Measurements from ENCODE around the gene TGFBR3L. TPM values are rescaled to one million over a fixed set of nuclear protein-coding genes. Genes with fewer than 3 reads are reported as not detected.

TGFBR3L gene
- total RNA-seq, 2 experiments from 2014 or later = 0.13 to 0.61 TPM

DNA sequence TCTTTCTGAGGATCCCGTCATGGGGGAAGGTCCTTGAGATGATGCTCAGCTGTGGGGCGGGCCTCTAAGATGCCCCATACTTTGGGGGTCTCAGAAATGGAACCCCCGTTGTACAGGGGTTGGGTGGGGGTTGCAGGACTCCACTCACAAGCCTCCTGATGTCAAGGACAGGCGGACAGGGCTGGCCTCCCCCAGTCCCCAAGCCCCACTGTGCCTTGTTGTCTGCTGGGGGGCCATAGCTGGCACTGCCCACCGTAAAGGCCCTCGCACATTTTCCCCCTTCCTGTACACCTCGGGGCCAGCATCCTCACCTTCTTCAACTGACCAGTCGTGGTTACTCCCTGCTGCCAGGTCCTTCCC, 8.2 kb downstream of the TGFBR3L start:
- CTCF ChIA-PET (ENCODE audit: unreplicated experiment) = no interaction called here
- POLR2A ChIA-PET = no interaction called here
- TF ChIP-seq EZH2phosphoT487 (IDR thresholded peaks at IDR 0.05; ENCODE audit: borderline replicate concordance, low read depth, low read length) = no peak
- TF ChIP-seq, protein P1, sequence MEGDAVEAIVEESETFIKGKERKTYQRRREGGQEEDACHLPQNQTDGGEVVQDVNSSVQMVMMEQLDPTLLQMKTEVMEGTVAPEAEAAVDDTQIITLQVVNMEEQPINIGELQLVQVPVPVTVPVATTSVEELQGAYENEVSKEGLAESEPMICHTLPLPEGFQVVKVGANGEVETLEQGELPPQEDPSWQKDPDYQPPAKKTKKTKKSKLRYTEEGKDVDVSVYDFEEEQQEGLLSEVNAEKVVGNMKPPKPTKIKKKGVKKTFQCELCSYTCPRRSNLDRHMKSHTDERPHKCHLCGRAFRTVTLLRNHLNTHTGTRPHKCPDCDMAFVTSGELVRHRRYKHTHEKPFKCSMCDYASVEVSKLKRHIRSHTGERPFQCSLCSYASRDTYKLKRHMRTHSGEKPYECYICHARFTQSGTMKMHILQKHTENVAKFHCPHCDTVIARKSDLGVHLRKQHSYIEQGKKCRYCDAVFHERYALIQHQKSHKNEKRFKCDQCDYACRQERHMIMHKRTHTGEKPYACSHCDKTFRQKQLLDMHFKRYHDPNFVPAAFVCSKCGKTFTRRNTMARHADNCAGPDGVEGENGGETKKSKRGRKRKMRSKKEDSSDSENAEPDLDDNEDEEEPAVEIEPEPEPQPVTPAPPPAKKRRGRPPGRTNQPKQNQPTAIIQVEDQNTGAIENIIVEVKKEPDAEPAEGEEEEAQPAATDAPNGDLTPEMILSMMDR (conservative IDR thresholded peaks at IDR 0.05; ENCODE audit: low read length) = no peak
- no peak overlapping the region for H2AFZ ChIP-seq (ENCODE audit: low read length)
- no TSS peak for BruUV-seq (replicated peaks)
- intact Hi-C loops (cut with micrococcal nuclease; ENCODE audit: unreplicated experiment) = no loop called here
- H3K79me2 ChIP-seq (ENCODE audit: insufficient read depth, low read depth, low read length) = no peaks in the 10 kb centered on the region
- H3K36me3 ChIP-seq (ENCODE audit: insufficient read depth, low read length) = peaks cover 11% of the 10 kb centered on the region; the same call in 1 of the 2 replicates
- H3K4me3 ChIP-seq (ENCODE audit: low read depth, low read length, poor library complexity, severe bottlenecking) = no peak overlapping the region
- H3K4me2 ChIP-seq (ENCODE audit: low read length) = no peak overlapping the region
- no peak for DNase-seq (ENCODE audit: low spot score)
- H3K9me2 ChIP-seq (ENCODE audit: insufficient read depth, low read length) = no peaks in the 10 kb centered on the region
- H3K4me1 ChIP-seq (ENCODE audit: insufficient read depth, low read length, poor library complexity, severe bottlenecking) = peaks cover 20% of the 10 kb centered on the region
- peaks cover 6% of the 10 kb centered on the region; the same call in 1 of the 2 replicates for H4K20me1 ChIP-seq (ENCODE audit: insufficient read depth, low read length)
- no peak overlapping the region for H3K27ac ChIP-seq (ENCODE audit: low read depth, low read length, poor library complexity, severe bottlenecking)
- no peaks in the 10 kb centered on the region for H3K9me3 ChIP-seq (ENCODE audit: low read length)

DNA sequence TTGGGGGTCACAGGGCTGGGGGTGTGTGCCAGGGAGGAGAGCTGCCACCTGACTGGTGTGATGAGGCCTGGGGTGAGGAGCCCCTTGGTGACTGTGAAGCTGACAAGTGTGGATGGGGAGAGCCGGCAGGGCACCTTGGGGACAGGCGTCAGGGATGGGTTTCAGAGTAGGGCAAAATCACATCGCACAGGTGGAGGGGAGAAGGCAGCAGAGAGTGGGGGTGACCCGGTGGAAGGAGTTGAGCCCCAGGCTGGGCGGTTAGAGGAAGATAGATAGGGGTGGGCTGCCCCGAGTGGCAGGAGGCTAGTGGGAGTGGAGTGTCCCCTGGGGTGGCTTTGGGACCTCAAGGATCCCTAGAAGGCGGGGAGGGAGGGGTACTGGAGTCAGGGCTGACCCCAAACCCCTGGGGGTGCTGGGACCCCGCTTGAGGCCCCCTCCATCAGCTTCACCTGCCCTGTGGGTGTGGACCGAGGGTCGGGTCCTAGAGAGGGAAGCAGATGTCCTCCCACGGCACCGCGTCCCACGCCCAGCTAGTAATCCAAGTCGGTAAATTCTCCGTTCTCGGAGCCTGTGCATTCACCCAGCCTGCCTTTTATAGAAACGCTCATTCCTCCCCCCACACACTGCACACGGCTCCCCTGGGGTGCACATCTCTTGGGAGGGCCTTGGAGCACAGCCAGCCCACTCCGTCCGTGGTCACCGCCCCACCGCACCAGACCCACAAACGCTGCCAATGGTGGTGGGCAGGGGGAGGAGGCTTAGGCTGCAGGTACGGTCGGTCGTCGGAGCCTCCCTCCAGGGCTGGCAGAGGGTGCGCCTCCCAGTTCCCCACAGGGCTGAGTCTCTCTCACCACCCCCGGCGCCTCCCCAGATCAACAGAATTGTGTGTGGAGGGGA, 8.9 kb downstream of the TGFBR3L start:
- POLR2A ChIA-PET = no interaction called here
- TF ChIP-seq, protein P1 (conservative IDR thresholded peaks at IDR 0.05; ENCODE audit: low read length) = no peak
- TF ChIP-seq EZH2phosphoT487 (IDR thresholded peaks at IDR 0.05; ENCODE audit: borderline replicate concordance, low read depth, low read length) = no peak
- Histone ChIP-seq H3K9me2 (ENCODE audit: insufficient read depth, low read length) (no peaks in the 10 kb centered on the region), H2AFZ (ENCODE audit: low read length) (no peak overlapping the region), H3K27ac (ENCODE audit: low read depth, low read length, poor library complexity, severe bottlenecking) (no peak overlapping the region), H3K9me3 (ENCODE audit: low read length) (no peaks in the 10 kb centered on the region), H3K4me1 (ENCODE audit: insufficient read depth, low read length, poor library complexity, severe bottlenecking) (peaks cover 20% of the 10 kb centered on the region), H4K20me1 (ENCODE audit: insufficient read depth, low read length) (peaks cover 6% of the 10 kb centered on the region; the same call in 1 of the 2 replicates), H3K36me3 (ENCODE audit: insufficient read depth, low read length) (peaks cover 11% of the 10 kb centered on the region; the same call in 1 of the 2 replicates), H3K4me2 (ENCODE audit: low read length) (no peak overlapping the region), H3K4me3 (ENCODE audit: low read depth, low read length, poor library complexity, severe bottlenecking) (no peak overlapping the region), H3K79me2 (ENCODE audit: insufficient read depth, low read depth, low read length) (no peaks in the 10 kb centered on the region)
- no peak for DNase-seq (ENCODE audit: low spot score)
- CTCF ChIA-PET (ENCODE audit: unreplicated experiment) = no interaction called here
- intact Hi-C loops (cut with micrococcal nuclease; ENCODE audit: unreplicated experiment) = no loop called here
- BruUV-seq (replicated peaks) = no TSS peak

DNA sequence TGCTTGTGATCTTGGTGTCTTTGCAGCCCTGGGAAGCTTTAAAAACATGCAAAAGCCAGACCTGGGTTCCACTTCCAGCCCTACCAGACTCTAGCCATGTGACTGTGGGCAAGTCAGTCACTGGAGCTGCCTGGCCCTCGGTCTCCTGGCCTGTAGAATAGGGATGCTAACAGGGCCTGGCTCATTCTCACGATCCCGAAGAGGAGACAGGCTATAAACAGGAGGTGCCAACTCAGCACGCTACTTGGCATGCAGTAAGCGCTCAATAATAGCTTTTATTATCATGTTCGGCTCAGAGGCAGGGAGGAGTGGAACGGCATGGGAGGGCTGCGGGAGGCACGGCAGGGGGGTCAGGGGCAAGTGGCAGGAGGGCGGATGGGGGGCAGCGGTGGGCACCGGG, 9.6 kb downstream of the TGFBR3L start:
- H4K20me1 ChIP-seq (ENCODE audit: insufficient read depth, low read length) = peaks cover 6% of the 10 kb centered on the region; the same call in 1 of the 2 replicates
- H3K4me1 ChIP-seq (ENCODE audit: insufficient read depth, low read length, poor library complexity, severe bottlenecking) = peaks cover 20% of the 10 kb centered on the region
- no peaks in the 10 kb centered on the region for H3K9me3 ChIP-seq (ENCODE audit: low read length)
- ChIA-PET POLR2A (no interaction called here), CTCF (ENCODE audit: unreplicated experiment) (no interaction called here)
- intact Hi-C loops (cut with micrococcal nuclease; ENCODE audit: unreplicated experiment) = no loop called here
- H3K27ac ChIP-seq (ENCODE audit: low read depth, low read length, poor library complexity, severe bottlenecking) = no peak overlapping the region
- TF ChIP-seq EZH2phosphoT487 (IDR thresholded peaks at IDR 0.05; ENCODE audit: borderline replicate concordance, low read depth, low read length) = no peak
- TF ChIP-seq, protein P1 (conservative IDR thresholded peaks at IDR 0.05; ENCODE audit: low read length) = no peak
- H3K9me2 ChIP-seq (ENCODE audit: insufficient read depth, low read length) = no peaks in the 10 kb centered on the region
- peaks cover 11% of the 10 kb centered on the region; the same call in 1 of the 2 replicates for H3K36me3 ChIP-seq (ENCODE audit: insufficient read depth, low read length)
- BruUV-seq (replicated peaks) = no TSS peak
- H3K4me2 ChIP-seq (ENCODE audit: low read length) = no peak overlapping the region
- H3K4me3 ChIP-seq (ENCODE audit: low read depth, low read length, poor library complexity, severe bottlenecking) = no peak overlapping the region
- no peaks in the 10 kb centered on the region for H3K79me2 ChIP-seq (ENCODE audit: insufficient read depth, low read depth, low read length)
- no peak for DNase-seq (ENCODE audit: low spot score)
- no peak overlapping the region for H2AFZ ChIP-seq (ENCODE audit: low read length)

Data from OCI-LY7 (cell line).